Measurements from ENCODE around the gene MAGI3.

DNA sequence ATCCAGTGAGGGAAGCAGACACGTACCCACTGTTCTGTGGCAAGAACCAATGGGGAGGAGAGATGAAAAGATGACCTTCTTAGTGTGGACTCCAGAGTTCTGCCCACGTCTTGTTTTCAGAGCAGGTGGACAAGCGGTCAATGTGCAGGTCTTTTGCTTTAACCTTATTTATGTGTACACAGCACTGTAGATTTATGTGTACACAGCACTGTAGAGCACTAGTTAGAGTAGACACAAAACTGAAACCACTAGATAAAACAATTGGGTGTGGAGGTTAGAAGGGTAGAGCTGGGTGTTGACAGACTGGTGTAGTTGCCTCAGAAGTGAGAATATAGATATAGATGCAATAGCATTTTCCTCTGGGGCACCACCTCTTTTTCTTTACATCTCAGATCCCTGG lies 150.0 kb downstream of the MAGI3 start:
- TF ChIP-seq, protein P1, sequence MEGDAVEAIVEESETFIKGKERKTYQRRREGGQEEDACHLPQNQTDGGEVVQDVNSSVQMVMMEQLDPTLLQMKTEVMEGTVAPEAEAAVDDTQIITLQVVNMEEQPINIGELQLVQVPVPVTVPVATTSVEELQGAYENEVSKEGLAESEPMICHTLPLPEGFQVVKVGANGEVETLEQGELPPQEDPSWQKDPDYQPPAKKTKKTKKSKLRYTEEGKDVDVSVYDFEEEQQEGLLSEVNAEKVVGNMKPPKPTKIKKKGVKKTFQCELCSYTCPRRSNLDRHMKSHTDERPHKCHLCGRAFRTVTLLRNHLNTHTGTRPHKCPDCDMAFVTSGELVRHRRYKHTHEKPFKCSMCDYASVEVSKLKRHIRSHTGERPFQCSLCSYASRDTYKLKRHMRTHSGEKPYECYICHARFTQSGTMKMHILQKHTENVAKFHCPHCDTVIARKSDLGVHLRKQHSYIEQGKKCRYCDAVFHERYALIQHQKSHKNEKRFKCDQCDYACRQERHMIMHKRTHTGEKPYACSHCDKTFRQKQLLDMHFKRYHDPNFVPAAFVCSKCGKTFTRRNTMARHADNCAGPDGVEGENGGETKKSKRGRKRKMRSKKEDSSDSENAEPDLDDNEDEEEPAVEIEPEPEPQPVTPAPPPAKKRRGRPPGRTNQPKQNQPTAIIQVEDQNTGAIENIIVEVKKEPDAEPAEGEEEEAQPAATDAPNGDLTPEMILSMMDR (IDR thresholded peaks at IDR 0.05) = no peak
- TF ChIP-seq EP300 (IDR thresholded peaks at IDR 0.05) = no peak
